CD4-positive, alpha-beta T cell treated with Interleukin-17A for 1 hour (primary cell): ENCODE measurements around the gene RBM23.
A peak's percentile ranks its signal among the peaks of the same experiment; 100 is the strongest.
"Not testable (repeated sequence)": the region's sequence is repeated elsewhere in the genome, so short reads cannot be mapped to it uniquely, and the experiment has no call there.

ENCODE experiments used
- DNase-seq: peaks from one replicate; pipeline ENCODE4 v3.0.0-alpha.2; 2020

Gene RBM23

DNA sequence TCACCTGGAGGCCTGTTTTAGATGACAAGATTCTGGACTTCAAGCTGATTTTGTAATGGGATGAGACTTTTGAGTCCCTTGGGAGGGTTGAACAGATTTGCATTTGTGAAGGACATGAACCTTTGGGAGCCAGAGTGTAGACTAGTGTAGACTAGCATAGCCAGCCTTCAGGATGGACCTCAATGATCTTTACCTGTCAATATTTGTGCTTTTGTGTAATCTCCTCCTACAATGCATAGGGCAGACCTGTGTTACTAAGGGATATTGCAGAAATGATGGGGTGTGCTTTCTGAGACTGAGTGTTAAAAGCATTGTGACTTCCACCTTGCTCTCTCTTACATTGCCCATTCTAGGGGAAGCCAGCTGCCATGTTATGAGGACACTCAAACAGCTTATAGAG is 57.3 kb downstream of the RBM23 start:
- DNase-seq: no peak

- not testable (repeated sequence) for DNase-seq
Measured at GRCh38 chr14:22860377-22860776, 58.6 kb downstream of the RBM23 start.

- no peak for DNase-seq
Measured at GRCh38 chr14:22856428-22856827, 62.5 kb downstream of the RBM23 start.

- DNase-seq: no peak
Measured at GRCh38 chr14:22854963-22855724, 63.8 kb downstream of the RBM23 start.

- not testable (repeated sequence) for DNase-seq
Measured at GRCh38 chr14:22854296-22854695, 64.7 kb downstream of the RBM23 start.

DNA sequence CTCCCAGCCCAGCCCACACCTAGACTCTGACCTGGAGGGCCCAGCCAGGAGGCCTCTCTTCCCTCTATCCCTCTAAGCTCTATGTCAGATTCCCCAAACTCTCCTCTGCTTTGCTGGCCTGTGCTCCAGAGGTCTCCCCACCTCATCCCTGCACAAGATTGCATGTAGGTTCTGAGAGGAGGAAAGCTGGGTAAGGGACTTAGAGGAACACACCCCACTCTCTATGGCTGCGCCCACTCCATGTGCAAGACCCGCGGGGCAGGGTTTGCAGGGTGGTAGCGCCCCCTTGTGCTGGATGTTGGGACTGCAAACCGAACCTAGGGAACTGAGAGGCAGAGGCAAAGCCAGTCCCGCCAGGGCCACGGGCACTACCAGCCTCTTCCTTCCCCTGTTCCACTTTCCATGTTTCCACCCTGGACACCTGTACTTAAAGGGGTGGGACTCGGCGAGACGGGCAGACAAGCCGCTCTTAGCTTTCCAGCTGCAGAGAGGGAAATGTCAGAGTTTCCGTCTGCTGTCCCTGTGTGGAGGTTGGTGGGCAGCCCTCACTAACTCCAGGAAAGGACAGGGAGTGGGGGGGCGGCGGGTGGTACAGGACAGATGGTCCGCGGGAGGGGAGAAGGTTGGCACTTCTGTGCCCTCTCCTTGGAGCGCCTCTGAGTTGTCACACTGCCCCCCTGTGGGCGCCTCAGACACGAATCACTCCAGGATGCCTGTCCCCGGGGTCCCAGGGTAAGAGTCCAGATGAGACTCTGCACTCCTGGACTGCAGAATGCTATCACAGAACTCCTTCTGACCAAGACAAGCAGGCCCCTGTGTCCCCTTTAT is 65.8 kb downstream of the RBM23 start:
- peak; percentile 91 for DNase-seq

DNA sequence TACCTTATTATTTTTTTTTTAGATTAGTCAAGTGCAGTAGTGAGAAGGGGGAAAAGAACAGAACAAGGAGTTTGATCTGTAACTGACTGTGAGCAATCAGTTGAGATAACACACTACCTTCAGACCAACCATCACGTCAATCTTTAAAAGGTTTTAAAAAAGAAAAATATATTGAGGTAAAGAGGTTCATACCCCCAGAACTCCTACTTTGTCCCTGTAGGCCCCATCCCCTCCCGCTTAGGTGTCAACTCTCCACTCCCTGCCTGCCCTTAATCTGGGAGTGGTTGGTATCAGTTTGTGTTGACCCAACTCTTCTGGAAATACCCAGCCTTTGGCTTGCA is 66.4 kb downstream of the RBM23 start:
- no peak for DNase-seq

DNA sequence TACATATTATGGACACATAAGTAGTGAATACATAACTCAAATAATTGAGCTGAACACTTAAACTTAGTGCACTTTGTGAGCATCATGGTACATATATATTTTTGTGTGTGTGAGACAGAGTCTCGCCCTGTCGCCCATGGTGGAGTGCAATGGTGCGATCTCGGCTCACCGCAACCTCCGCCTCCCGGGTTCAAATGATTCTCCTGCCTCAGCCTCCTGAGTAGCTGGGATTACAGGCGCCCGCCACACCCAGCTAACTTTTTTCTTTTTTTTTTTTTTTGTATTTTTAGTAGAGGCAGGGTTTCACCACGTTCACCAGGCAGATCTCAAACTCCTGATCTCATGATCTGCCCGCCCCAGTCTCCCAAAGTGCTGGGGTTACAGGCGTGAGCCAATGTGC is 66.8 kb downstream of the RBM23 start:
- not testable (repeated sequence) for DNase-seq

GRCh38 chr14:22850944-22851764 is 67.8 kb downstream of the RBM23 start:
- DNase-seq: no peak

DNA sequence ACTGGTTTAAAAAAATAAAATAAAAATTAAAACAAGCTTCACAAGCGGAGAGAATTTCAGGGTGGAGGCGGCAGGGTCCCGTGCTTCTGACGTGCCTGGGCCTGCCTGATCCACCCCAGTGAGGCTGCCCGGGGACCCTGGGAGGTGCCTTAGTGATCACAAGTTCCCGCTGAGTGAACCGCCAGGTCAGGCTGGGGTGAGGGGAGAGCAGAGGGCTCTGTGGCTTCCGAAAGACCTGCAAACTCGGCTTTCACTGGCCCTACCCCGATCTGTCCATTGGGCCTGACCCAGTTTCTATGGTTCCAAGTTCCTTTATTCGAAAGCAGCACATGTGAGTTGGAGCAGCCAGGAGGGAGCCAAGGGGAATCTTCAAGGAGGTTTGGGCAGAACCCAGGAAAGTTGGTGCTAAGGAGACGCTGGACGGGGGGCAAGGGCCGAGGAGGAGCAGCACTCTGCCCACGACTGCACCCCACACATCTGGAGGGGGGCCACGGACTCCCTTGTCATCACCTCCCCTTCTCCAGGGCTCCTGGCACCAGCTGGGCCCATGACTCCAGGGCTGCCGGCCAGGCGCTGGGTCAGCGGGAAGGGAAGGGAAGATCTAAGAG is 69.6 kb downstream of the RBM23 start:
- DNase-seq: no peak

DNA sequence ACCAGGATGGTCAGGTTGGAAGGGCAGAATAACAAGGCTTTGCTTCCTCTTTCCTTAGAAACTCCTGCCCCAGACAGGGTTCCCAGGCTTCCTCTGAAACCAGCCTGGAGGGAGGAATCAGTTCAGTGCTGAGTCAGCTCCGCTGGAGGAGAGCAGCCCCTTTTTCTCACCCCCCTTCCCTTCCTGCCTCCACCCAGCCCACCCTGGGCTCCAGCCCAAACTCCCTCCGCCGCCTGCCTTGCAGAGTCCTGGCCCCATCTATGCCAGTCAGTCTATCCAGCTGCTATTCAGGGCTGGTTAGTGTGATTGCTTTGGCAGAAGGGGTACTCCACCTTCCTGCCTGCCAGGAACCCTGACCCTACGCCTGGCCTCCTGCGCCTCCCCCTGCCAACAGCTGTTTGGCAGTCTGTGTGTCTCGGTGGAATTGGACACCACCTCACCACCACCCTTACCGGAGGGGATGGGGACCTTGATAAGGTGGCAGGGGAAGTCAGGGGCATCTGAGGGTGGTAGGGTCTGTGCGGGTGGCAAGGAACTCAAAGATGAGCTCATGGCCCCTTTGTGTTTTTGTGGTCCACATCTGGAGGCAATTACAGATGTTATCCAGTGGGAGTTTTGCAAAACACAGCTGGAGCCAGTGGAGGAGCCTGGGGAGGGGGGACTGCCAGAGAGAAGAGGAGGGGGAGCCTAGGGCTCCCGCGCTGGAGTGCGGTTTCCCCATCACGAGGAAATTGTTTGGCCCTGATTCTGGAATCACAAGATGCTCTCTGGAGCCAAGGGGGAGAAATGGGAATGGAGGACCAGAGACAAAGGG is 70.4 kb downstream of the RBM23 start:
- no peak for DNase-seq

GRCh38 chr14:22847661-22848341 is 71.1 kb downstream of the RBM23 start:
- no peak for DNase-seq

GRCh38 chr14:22846811-22847307 is 72.1 kb downstream of the RBM23 start:
- no peak for DNase-seq

DNA sequence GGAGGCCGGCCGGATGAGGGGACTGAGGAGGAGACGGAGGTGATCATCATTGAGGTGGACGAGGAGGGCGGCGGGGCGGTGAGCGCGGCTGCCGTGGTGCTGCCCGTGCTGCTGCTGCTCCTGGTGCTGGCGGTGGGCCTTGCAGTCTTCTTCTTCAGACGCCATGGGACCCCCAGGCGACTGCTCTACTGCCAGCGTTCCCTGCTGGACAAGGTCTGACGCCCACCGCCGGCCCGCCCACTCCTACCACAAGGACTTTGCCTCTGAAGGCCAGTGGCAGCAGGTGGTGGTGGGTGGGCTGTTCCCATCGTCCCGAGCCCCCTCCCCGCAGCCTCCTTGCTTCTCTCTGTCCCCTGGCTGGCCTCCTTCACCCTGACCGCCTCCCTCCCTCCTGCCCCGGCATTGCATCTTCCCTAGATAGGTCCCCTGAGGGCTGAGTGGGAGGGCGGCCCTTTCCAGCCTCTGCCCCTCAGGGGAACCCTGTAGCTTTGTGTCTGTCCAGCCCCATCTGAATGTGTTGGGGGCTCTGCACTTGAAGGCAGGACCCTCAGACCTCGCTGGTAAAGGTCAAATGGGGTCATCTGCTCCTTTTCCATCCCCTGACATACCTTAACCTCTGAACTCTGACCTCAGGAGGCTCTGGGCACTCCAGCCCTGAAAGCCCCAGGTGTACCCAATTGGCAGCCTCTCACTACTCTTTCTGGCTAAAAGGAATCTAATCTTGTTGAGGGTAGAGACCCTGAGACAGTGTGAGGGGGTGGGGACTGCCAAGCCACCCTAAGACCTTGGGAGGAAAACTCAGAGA is 72.9 kb downstream of the RBM23 start:
- no peak for DNase-seq

- no peak for DNase-seq
Measured at GRCh38 chr14:22845103-22845394, 73.9 kb downstream of the RBM23 start.

GRCh38 chr14:22844221-22845102 is 74.5 kb downstream of the RBM23 start:
- no peak for DNase-seq
